Cardiac muscle cell (in vitro differentiated cells and primary cell): ENCODE data around the gene WBP1L. TPM values are rescaled to one million over a fixed set of nuclear protein-coding genes. Genes with fewer than 3 reads are reported as not detected.
"Not testable (repeated sequence)": the region's sequence is repeated elsewhere in the genome, so short reads cannot be mapped to it uniquely, and the experiment has no call there.

ENCODE experiments used
- DNase-seq, 2 donors: peaks; one replicate each; pipeline versions ENCODE4 v3.0.0 to v3.0.0-alpha.2; 2010 to 2017; ENCODE audit warnings: low read depth in 1 of 2, low spot score in 1 of 2
- H3K27ac ChIP-seq: fragments of 200-600 bp; sonication (generic); 2 replicates; pipeline ENCODE4 v1.5.1; 2016
- H3K27me3 ChIP-seq: fragments of 200-600 bp; sonication (generic); 2 replicates; pipeline ENCODE4 v1.6.0; 2016; ENCODE audit warnings: control low read depth
- H3K36me3 ChIP-seq: fragments of 200-600 bp; sonication (generic); 2 replicates; pipeline ENCODE4 v1.5.1; 2016; ENCODE audit warnings: control low read depth
- H3K4me1 ChIP-seq: fragments of 200-600 bp; sonication (generic); 2 replicates; pipeline ENCODE4 v1.8.1; 2017; ENCODE audit warnings: low read depth, mild to moderate bottlenecking, mixed run types
- H3K4me3 ChIP-seq: fragments of 200-600 bp; sonication (generic); 2 replicates; pipeline ENCODE4 v1.5.1; 2016; ENCODE audit warnings: mild to moderate bottlenecking
- H3K9me3 ChIP-seq: fragments of 200-600 bp; sonication (generic); 2 replicates; pipeline ENCODE4 v1.5.1; 2017; ENCODE audit warnings: low read depth, mild to moderate bottlenecking, control low read depth
- CTCF ChIP-seq: IDR thresholded peaks from 2 replicates; pipeline ENCODE4 v1.5.1; 2012; ENCODE audit warnings: low read depth, mild to moderate bottlenecking, low read length
- polyA plus RNA-seq: library from polyadenylated mRNA; unstranded; fragments of >200 nt; fragmentation: Nextera tagmentation; extraction: Ambion mirVana; gene quantifications from 2 replicates; pipeline ENCODE4 v1.2.1, GENCODE V29; 2016
- total RNA-seq: library from RNA; depleted of rRNA; stranded (reverse); fragments of >200 nt; gene quantifications from 2 replicates; pipeline ENCODE4 v1.2.3, GENCODE V29; 2016

The WBP1L gene
- total RNA-seq = 40.6 and 43.9 TPM in 2 replicates
- polyA plus RNA-seq = 14.2 and 17.1 TPM in 2 replicates

GRCh38 chr10:102743588-102744373 lies at the start of gene WBP1L:
WBP1L (plus strand) TSS chr10:102743948; CDS start chr10:102744054, 106 bp downstream.
- Histone ChIP-seq H3K27me3 (no peaks in the 10 kb centered on the region), H3K9me3 (no peaks in the 10 kb centered on the region), H3K4me3 (peak within 1 kb of the TSS; percentile 69), H3K4me1 (peaks cover 3% of the 10 kb centered on the region), H3K36me3 (no peaks in the 10 kb centered on the region), H3K27ac (no peak within 1 kb of the TSS)
- peak; percentile 98 to 99 for DNase-seq
- TF ChIP-seq CTCF = no peak

GRCh38 chr10:102695401-102695800 lies 48.3 kb upstream of the WBP1L start:
- not testable (repeated sequence) for H3K9me3 ChIP-seq, H3K4me3 ChIP-seq, DNase-seq, H3K27me3 ChIP-seq, H3K4me1 ChIP-seq, H3K27ac ChIP-seq
- H3K36me3 ChIP-seq = peaks cover 28% of the 10 kb centered on the region

- no peak for DNase-seq
- TF ChIP-seq CTCF = no peak
- no peaks in the 10 kb centered on the region for H3K9me3 ChIP-seq
Observed at GRCh38 chr10:102696736-102697135, 47.0 kb upstream of the WBP1L start.

GRCh38 chr10:102698894-102699293 lies 44.9 kb upstream of the WBP1L start:
- H3K4me1 ChIP-seq = no peaks in the 10 kb centered on the region
- H3K9me3 ChIP-seq = no peaks in the 10 kb centered on the region
- H3K4me3 ChIP-seq = no peak overlapping the region
- H3K27ac ChIP-seq = no peak overlapping the region
- DNase-seq = no peak
- peaks cover 25% of the 10 kb centered on the region for H3K36me3 ChIP-seq
- TF ChIP-seq CTCF = no peak
- no peaks in the 10 kb centered on the region for H3K27me3 ChIP-seq

More at GRCh38 chr10:102696736-102697135, 47.0 kb upstream of the WBP1L start:
- H3K27ac ChIP-seq = no peak overlapping the region
- no peaks in the 10 kb centered on the region for H3K27me3 ChIP-seq
- H3K4me3 ChIP-seq = no peak overlapping the region
- peaks cover 28% of the 10 kb centered on the region for H3K36me3 ChIP-seq
- H3K4me1 ChIP-seq = no peaks in the 10 kb centered on the region

- H3K27me3 ChIP-seq = no peaks in the 10 kb centered on the region
- H3K36me3 ChIP-seq = peaks cover 19% of the 10 kb centered on the region
- H3K27ac ChIP-seq = no peak overlapping the region
- no peak overlapping the region for H3K4me3 ChIP-seq
- H3K4me1 ChIP-seq = no peaks in the 10 kb centered on the region
- no peaks in the 10 kb centered on the region for H3K9me3 ChIP-seq
- TF ChIP-seq CTCF = no peak
- DNase-seq = no peak
Observed at GRCh38 chr10:102701272-102701671, 42.5 kb upstream of the WBP1L start.

- Histone ChIP-seq H3K4me1 (no peaks in the 10 kb centered on the region), H3K36me3 (peaks cover 15% of the 10 kb centered on the region), H3K4me3 (no peak overlapping the region), H3K27me3 (no peaks in the 10 kb centered on the region), H3K9me3 (no peaks in the 10 kb centered on the region), H3K27ac (no peak overlapping the region)
- no peak for DNase-seq
- no peak for TF ChIP-seq CTCF
Observed at GRCh38 chr10:102701796-102702195, 42.0 kb upstream of the WBP1L start.
